Activated T-helper 17 cell treated with anti-CD3 and anti-CD28 coated beads, Interleukin-2, amount 50 U/mL, for 72 hours (primary cell): ENCODE measurements around the gene NAA20. TPM values are rescaled to one million over a fixed set of nuclear protein-coding genes. Genes with fewer than 3 reads are reported as not detected.

Source experiments
- ATAC-seq: fragments of 150-1000 bp; cut with Tn5 transposase; replicated peaks from 2 replicates; pipeline ENCODE4 v1.10.0; 2021; ENCODE audit warnings: mild to moderate bottlenecking, moderate library complexity
- H3K27ac Mint-ChIP-seq: one replicate; pipeline ENCODE4 v1.8.0; 2022; ENCODE audit warnings: mixed read lengths
- H3K27me3 Mint-ChIP-seq: one replicate; pipeline ENCODE4 v1.8.0; 2022; ENCODE audit warnings: mixed read lengths
- H3K36me3 Mint-ChIP-seq: one replicate; pipeline ENCODE4 v1.8.0; 2022; ENCODE audit warnings: low read depth, mild to moderate bottlenecking, mixed read lengths
- H3K4me1 Mint-ChIP-seq: one replicate; pipeline ENCODE4 v1.8.0; 2022; ENCODE audit warnings: mixed read lengths
- H3K4me3 Mint-ChIP-seq: one replicate; pipeline ENCODE4 v1.8.0; 2022; ENCODE audit warnings: mild to moderate bottlenecking, mixed read lengths
- H3K9me3 Mint-ChIP-seq: one replicate; pipeline ENCODE4 v1.8.0; 2022; ENCODE audit warnings: mixed read lengths
- total RNA-seq, 2 donors: library from RNA; stranded (reverse); gene quantifications; one replicate each; pipeline ENCODE4 v1.2.3, GENCODE V29; 2022

The NAA20 gene
- total RNA-seq, 2 donors from 2014 or later, result 39.9 to 81.4 TPM

GRCh38 chr20:20063941-20064702, 47.0 kb downstream of the NAA20 start:
- ATAC-seq, result no peak
- Mint-ChIP-seq H3K36me3 (no peaks in the 10 kb centered on the region), H3K27ac (no peak overlapping the region), H3K9me3 (no peaks in the 10 kb centered on the region), H3K4me3 (no peak overlapping the region), H3K27me3 (peaks cover 21% of the 10 kb centered on the region), H3K4me1 (no peaks in the 10 kb centered on the region)

GRCh38 chr20:20065361-20065760, 48.2 kb downstream of the NAA20 start:
- peaks cover 19% of the 10 kb centered on the region for H3K27me3 Mint-ChIP-seq
- no peak for ATAC-seq
- no peaks in the 10 kb centered on the region for H3K4me1 Mint-ChIP-seq
- H3K9me3 Mint-ChIP-seq, result no peaks in the 10 kb centered on the region
- H3K27ac Mint-ChIP-seq, result no peak overlapping the region
- H3K4me3 Mint-ChIP-seq, result no peak overlapping the region
- H3K36me3 Mint-ChIP-seq, result no peaks in the 10 kb centered on the region

- Mint-ChIP-seq H3K4me3 (no peak overlapping the region), H3K4me1 (no peaks in the 10 kb centered on the region), H3K9me3 (no peaks in the 10 kb centered on the region), H3K27ac (no peak overlapping the region), H3K27me3 (peaks cover 7% of the 10 kb centered on the region), H3K36me3 (no peaks in the 10 kb centered on the region)
- no peak for ATAC-seq
Measured at GRCh38 chr20:20070871-20071726, 53.9 kb downstream of the NAA20 start.

GRCh38 chr20:20073801-20074371, 56.7 kb downstream of the NAA20 start:
- H3K36me3 Mint-ChIP-seq, result no peaks in the 10 kb centered on the region
- no peak overlapping the region for H3K27ac Mint-ChIP-seq
- H3K27me3 Mint-ChIP-seq, result peaks cover 18% of the 10 kb centered on the region
- H3K4me3 Mint-ChIP-seq, result no peak overlapping the region
- H3K4me1 Mint-ChIP-seq, result no peaks in the 10 kb centered on the region
- H3K9me3 Mint-ChIP-seq, result no peaks in the 10 kb centered on the region
- no peak for ATAC-seq

- Mint-ChIP-seq H3K27ac (no peak overlapping the region), H3K27me3 (peaks cover 18% of the 10 kb centered on the region), H3K4me3 (no peak overlapping the region), H3K36me3 (no peaks in the 10 kb centered on the region), H3K9me3 (no peaks in the 10 kb centered on the region), H3K4me1 (no peaks in the 10 kb centered on the region)
- no peak for ATAC-seq
Measured at GRCh38 chr20:20075032-20075431, 57.9 kb downstream of the NAA20 start.

GRCh38 chr20:20076297-20077065, 59.3 kb downstream of the NAA20 start:
- no peak for ATAC-seq
- H3K36me3 Mint-ChIP-seq, result no peaks in the 10 kb centered on the region

GRCh38 chr20:20078041-20078440, 60.9 kb downstream of the NAA20 start:
- Mint-ChIP-seq H3K4me3 (no peak overlapping the region), H3K36me3 (no peaks in the 10 kb centered on the region), H3K9me3 (no peaks in the 10 kb centered on the region), H3K4me1 (no peaks in the 10 kb centered on the region), H3K27me3 (peaks cover 22% of the 10 kb centered on the region), H3K27ac (no peak overlapping the region)
- no peak for ATAC-seq

More at GRCh38 chr20:20076297-20077065, 59.3 kb downstream of the NAA20 start:
- H3K27ac Mint-ChIP-seq, result no peak overlapping the region
- no peak overlapping the region for H3K4me3 Mint-ChIP-seq
- H3K27me3 Mint-ChIP-seq, result peaks cover 19% of the 10 kb centered on the region
- no peaks in the 10 kb centered on the region for H3K4me1 Mint-ChIP-seq
- H3K9me3 Mint-ChIP-seq, result no peaks in the 10 kb centered on the region

GRCh38 chr20:20079102-20079784, 62.1 kb downstream of the NAA20 start:
- Mint-ChIP-seq H3K27me3 (peaks cover 18% of the 10 kb centered on the region), H3K4me1 (no peaks in the 10 kb centered on the region), H3K36me3 (no peaks in the 10 kb centered on the region), H3K4me3 (no peak overlapping the region), H3K9me3 (no peaks in the 10 kb centered on the region), H3K27ac (no peak overlapping the region)
- ATAC-seq, result no peak

Other genes with a start within 250 kb of the NAA20 start
- gene CRNKL1, start 35.1 kb downstream of the NAA20 start, total RNA-seq, result 10 to 100 TPM; 16.2 to 18.4 TPM
- gene CFAP61, start 35.2 kb downstream of the NAA20 start, total RNA-seq, result not detected